ENCODE data around the gene RAI1. TPM values are rescaled to one million over a fixed set of nuclear protein-coding genes. Genes with fewer than 3 reads are reported as not detected.

RAI1 gene
- total RNA-seq, 1 donor from 2014 or later = 20.4 TPM

DNA sequence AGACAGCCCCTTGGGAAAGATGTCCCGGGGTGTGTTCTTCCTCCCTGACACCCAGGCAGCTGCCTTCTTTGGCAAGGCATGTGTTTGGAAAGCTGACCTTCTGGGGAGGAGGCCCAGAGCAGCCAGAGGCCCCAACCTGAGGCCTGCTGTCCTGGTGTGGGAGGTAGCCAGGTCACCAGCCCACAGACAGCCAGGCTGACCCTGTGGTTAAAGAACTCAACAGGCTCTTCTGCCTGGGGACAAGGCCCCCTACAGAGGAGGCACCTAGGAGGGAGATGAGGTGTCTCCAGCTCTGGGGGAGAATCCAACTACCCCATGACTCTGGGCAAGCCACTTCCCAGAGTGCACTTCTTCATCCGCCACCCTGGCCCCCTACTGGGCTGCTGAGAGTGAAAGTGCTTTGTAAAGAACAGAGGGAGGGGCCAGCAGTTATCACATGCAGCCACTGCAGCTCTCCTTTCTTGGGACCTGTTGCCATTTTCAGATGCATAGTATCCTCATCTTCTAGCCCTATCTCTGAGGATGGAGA, 168.7 kb downstream of the RAI1 start:
- ATAC-seq = no peak

DNA sequence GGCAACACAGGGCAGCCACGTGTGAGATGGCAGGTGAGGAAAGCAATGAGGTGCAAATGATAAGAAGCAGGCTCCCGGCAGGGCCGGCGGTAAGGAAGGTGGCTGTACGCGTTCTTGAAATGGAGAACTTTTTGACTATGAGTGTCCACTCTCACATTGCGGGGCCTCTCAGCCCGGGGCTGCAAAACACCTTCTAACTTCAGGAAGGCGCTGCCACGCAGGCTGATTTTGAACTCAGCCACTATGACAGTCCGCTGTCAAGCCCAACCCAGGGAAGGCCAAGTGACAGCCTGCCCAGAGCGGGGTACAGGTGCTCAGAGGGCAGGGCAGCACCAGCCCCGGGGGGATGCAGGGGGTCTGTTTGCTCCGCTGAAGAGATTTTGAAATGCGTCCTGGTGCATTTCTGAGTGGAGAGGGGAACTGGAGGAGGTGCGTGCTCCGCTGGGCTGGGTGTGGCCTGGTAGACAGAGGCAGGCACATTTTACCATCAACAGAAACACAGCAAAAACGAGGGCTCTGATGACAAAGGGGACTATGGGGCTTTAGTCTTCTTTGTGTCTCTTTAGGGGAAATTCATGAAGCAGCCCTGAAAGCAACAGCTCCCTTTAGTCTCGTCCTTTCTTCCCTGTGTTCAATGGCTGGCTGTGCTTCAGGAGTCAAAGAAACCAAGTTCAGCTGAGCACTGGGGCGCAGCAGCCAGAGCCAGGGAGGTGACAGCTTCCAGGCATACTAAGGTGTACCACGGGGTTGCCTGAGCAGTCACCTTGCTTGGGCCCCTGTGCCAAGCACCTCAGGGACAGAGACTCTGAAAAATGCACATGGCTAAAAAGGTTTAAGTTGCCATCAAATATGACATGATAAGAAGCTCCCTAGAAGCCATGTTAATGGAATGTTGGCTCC, 170.1 kb downstream of the RAI1 start:
- no peak for ATAC-seq

DNA sequence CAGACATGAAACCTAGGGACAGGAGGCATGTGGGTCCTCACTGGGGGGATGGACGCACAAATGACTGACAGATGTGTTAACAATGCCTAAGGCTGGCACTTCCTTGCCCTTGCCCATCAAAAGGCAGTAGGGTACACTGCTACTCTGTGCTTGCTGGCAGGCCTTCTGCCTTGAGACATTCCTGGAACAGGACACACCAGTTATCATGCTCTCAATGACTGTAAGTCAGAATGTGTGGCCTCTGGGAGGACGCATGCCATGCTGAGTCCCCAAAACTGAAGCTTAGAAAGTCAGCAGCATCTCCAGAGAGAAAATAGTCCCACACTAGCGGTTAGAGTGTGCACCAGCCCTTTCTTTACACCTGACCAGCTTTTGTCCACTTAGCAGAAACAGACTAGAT, 171.7 kb downstream of the RAI1 start:
- no peak for ATAC-seq

DNA sequence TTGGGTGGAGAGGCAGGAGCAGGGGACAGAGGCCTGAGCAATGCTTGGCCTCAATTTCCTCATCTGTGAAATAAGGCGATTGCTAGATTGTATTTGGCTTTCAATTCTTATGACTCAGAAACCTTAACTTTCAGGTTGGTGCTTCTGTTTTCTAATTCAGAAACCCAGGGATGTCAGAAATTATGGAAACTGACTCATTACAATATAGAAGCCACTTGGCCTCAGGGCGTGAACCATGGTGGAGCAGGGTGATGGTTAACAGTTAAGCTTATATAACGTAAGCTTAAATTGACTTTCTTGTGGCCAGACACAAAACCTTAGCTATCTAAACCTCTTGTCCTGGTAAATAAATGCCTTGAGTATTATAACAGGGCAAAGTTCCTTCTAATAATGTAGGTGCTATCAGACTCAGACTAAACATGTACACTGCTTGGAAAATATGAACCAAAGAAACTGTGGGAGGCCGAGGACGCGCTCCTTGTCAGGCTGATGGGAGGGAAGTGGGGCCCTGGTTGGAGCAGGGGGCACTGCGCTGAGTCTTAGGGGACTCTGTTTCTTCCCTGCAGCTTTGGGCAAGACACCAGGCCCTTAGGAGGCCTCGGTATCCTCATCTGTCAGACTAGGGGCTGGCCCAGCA, 172.7 kb downstream of the RAI1 start:
- peak; percentile 23 for ATAC-seq

DNA sequence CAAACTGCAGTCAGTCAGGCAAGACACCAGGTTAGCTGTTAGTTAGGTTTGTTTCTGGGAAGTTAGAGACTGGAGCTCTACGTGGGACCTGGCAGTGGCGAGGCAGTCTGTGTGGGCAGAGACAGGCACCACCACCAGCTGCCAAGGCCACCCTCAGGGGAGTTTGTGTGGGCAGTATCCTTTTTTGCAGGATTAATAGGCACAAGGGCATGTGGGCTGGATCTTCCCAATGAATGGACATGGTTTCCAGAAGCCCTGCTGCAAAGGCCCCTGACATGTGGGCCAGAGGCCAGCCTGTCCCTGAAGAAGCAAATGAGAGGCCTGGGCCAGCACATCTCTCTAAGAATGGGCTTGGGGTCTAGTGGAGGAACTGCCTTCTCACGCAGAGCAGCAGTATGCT, 174.7 kb downstream of the RAI1 start:
- ATAC-seq = no peak

DNA sequence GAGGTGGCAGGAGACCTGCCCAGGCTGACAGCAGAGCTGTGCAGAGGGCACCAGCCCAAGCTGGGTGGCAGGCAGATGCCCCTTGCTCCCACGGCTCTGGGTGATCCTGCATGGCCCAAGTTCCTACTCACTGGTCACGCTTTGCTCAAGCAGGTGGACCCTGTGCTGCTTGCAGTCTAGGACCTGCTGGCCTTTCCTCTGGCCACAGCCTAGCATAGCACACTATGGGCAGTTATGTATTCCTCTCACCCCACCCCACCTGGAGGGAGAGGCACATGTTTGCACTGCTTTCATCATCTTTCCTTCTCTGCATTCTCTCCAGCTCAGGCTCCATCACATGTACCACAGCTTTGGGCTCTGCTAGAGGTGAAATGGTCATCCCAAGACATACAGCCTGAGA, 175.1 kb downstream of the RAI1 start:
- peak; percentile 1 for ATAC-seq

DNA sequence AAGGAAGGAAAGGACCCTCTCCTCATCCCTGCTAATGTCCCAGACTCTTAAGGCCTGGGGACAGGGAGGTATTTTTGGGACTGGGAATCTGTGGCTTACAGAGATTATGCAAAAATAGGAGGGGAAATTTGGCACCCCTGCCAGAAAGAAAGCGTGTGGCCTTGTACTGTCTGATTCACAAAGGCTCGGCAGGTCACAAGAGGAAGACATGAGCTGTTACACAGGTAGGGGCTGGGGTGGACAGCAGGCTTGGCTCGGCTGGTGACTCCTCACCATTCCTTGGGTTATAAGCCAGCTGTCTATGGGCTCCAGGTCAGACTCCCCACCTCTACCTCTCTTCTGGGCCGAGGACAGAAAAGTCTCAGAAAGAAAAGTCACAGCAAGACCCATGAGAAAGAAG, 176.2 kb downstream of the RAI1 start:
- ATAC-seq = no peak

DNA sequence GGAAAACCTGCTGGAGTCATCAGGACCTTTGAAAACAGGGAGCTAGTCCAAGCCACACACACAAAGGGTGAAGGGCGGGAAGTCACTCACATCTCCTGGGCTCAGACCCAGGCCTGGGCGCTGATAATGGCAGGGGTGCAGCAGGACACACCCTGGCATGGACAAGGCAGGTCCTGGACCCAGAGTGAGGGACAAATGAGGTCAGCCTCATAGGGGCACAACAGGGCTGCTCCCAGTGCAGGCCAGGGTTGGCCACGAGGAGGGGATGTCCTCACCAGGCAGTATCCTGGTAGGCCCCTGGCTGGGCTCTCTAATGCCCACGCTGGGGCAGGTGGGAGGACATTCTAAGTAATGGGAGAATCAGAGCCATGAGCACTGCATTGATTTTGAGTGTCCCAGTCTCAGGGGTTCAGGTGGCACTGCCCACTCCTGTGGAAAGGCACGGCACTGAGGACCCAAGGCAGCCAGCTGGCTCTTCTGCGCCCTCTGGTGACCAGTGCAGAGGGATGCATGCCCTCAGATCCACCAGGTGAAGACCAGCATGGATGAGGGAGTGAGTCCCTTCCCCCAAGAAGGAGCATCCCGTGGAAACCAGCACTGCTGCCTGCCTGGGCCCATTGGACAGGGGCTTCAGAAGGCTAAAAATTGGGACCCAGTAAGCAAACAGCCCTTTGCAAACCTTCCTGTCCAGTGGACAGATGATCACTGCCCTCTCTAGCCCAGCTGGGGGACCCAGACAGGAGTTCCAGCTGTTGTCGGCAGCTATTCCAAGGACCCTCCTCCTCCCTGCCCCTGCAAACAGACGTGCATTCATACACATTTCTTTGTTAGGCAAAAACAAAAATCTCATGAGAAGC, 178.9 kb downstream of the RAI1 start:
- peak; percentile 84 for ATAC-seq

DNA sequence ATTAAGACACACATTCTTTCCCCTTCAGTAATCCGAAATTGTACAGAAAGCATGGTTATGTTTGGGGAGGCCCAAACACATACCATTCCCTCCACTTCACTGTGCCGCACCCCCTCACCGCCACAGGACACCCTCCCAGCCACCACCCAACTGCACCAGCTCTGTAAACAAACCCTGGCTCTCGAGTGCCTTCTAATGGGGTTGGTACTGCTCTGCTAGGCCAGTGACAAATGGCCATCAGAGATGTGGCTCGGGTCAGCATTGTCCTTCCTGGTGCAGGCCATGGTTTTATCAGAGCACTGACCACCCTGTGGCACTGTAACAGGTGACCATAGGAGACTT, 179.5 kb downstream of the RAI1 start:
- ATAC-seq = no peak

Other genes with a start within 250 kb of the RAI1 start
- gene MED9, start 204.5 kb upstream of the RAI1 start, total RNA-seq = 6.5 TPM
- gene RASD1, start 185.1 kb upstream of the RAI1 start, total RNA-seq = 0.60 TPM
- gene PEMT, start 89.8 kb upstream of the RAI1 start, total RNA-seq = 29.5 TPM
- 142 TPM for gene SREBF1, start 155.5 kb downstream of the RAI1 start, total RNA-seq